B cell (primary cell): ENCODE results near the gene STXBP6. TPM values are rescaled to one million over a fixed set of nuclear protein-coding genes. Genes with fewer than 3 reads are reported as not detected.

Experiments used
- ATAC-seq: fragments of 200-7000 bp; cut with Tn5 transposase; one replicate; pipeline ENCODE4 v1.10.0; 2021; ENCODE audit warnings: low read depth, mild to moderate bottlenecking, moderate number of reproducible peaks, moderate library complexity
- CTCF ChIA-PET: fragments of 350-600 bp; sonication (Branson Sonifier 250); formaldehyde crosslinking; loops from one replicate; lab custom pipeline; 2021; ENCODE audit warnings: antibody characterized with exemption, inconsistent platforms; lab: Charles Lee
- POLR2A ChIA-PET: fragments of 350-600 bp; sonication (Branson Sonifier 250); formaldehyde crosslinking; loops from one replicate; lab custom pipeline; 2021; ENCODE audit warnings: antibody characterized with exemption; lab: Charles Lee
- DNase-seq: peaks from one replicate; pipeline ENCODE4 v3.0.0; 2013
- H2AFZ ChIP-seq: 2 replicates; pipeline ENCODE4 v1.6.1; 2012; ENCODE audit warnings: mild to moderate bottlenecking, low read depth, low read length; ENCODE audit not compliant: insufficient read depth, poor library complexity, severe bottlenecking
- H3K27ac ChIP-seq, 2 donors: 1 replicate in 1 of 2; 2 replicates in 1 of 2; pipeline ENCODE4 v1.5.1; 2012 to 2013; ENCODE audit warnings: low read length in 2 of 2, mild to moderate bottlenecking in 2 of 2, moderate library complexity in 1 of 2
- H3K27me3 ChIP-seq, 4 experiments: fragments of 200-600 bp in 1 of 4; sonication (generic) in 1 of 4; replicated peaks in 1 of 4; 1 replicate in 2 of 4; 2 replicates in 2 of 4; pipeline versions ENCODE4 v1.6.1 to v1.7.0; 2013 to 2016; ENCODE audit warnings: low read length in 3 of 4, mild to moderate bottlenecking in 2 of 4, mixed read lengths in 1 of 4, moderate library complexity in 1 of 4; ENCODE audit not compliant: insufficient read depth in 4 of 4, control insufficient read depth in 3 of 4; ENCODE audit errors: control extremely low read depth in 1 of 4
- H3K36me3 ChIP-seq, 2 experiments: replicated peaks in 1 of 2; 1 replicate in 1 of 2; 2 replicates in 1 of 2; pipeline versions ENCODE4 v1.6.1 to v1.7.1; 2013; ENCODE audit warnings: low read length in 1 of 2; ENCODE audit not compliant: insufficient read depth in 2 of 2, control insufficient read depth in 1 of 2; ENCODE audit errors: control extremely low read depth in 1 of 2, extremely low read depth in 1 of 2
- H3K4me1 ChIP-seq, 2 donors: fragments of 200-600 bp in 1 of 2; sonication (generic) in 1 of 2; 1 replicate in 1 of 2; 2 replicates in 1 of 2; pipeline versions ENCODE4 v1.5.1 to v1.6.1; 2013 to 2017; ENCODE audit warnings: low read length in 2 of 2; ENCODE audit not compliant: control insufficient read depth in 2 of 2, insufficient read depth in 2 of 2
- H3K4me2 ChIP-seq: replicated peaks from 2 replicates; pipeline ENCODE3; 2012; ENCODE audit warnings: mild to moderate bottlenecking, low read depth, low read length; ENCODE audit not compliant: poor library complexity, severe bottlenecking
- H3K4me3 ChIP-seq, 5 experiments: fragments of 200-600 bp in 1 of 5; sonication (generic) in 1 of 5; 1 replicate in 3 of 5; 2 replicates in 2 of 5; pipeline versions ENCODE4 v1.5.1 to v1.7.0; 2011 to 2016; ENCODE audit warnings: low read length in 4 of 5, mild to moderate bottlenecking in 4 of 5, low read depth in 2 of 5, control low read depth in 1 of 5, moderate library complexity in 1 of 5; ENCODE audit not compliant: insufficient read depth in 1 of 5; ENCODE audit errors: control extremely low read depth in 1 of 5, extremely low read depth in 1 of 5
- H3K79me2 ChIP-seq: fragments of 200-600 bp; sonication (generic); one replicate; pipeline ENCODE4 v1.6.0; 2016; ENCODE audit warnings: low read length; ENCODE audit not compliant: control insufficient read depth, insufficient read depth
- H3K9ac ChIP-seq: fragments of 200-600 bp; sonication (generic); 2 replicates; pipeline ENCODE4 v1.6.1; 2017; ENCODE audit warnings: mild to moderate bottlenecking, low read length, moderate library complexity
- H3K9me3 ChIP-seq, 3 donors: one replicate each; pipeline versions ENCODE4 v1.6.1 to v1.7.1; 2013; ENCODE audit warnings: low read length in 2 of 3; ENCODE audit not compliant: control insufficient read depth in 2 of 3, insufficient read depth in 1 of 3; ENCODE audit errors: control extremely low read depth in 1 of 3
- H4K20me1 ChIP-seq: 2 replicates; pipeline ENCODE4 v1.6.0; 2012; ENCODE audit warnings: mild to moderate bottlenecking, low read length; ENCODE audit not compliant: insufficient read depth, control insufficient read depth, poor library complexity, severe bottlenecking
- H3K27ac Mint-ChIP-seq: one replicate; pipeline ENCODE4 v1.8.0; 2021; ENCODE audit warnings: mixed read lengths
- H3K27me3 Mint-ChIP-seq: one replicate; pipeline ENCODE4 v1.8.0; 2021; ENCODE audit warnings: mixed read lengths
- H3K4me1 Mint-ChIP-seq: one replicate; pipeline ENCODE4 v1.8.0; 2021; ENCODE audit warnings: mixed read lengths
- H3K4me3 Mint-ChIP-seq: one replicate; pipeline ENCODE4 v1.8.0; 2021; ENCODE audit warnings: mixed read lengths
- H3K9me3 Mint-ChIP-seq: one replicate; pipeline ENCODE4 v1.8.0; 2022; ENCODE audit warnings: mixed read lengths; ENCODE audit not compliant: insufficient read depth
- EZH2 ChIP-seq: IDR thresholded peaks from 2 replicates; pipeline ENCODE4 v1.6.1; 2012; ENCODE audit warnings: borderline replicate concordance, low read depth, mild to moderate bottlenecking, moderate library complexity, low read length; ENCODE audit not compliant: insufficient read depth, poor library complexity, severe bottlenecking
- WGBS: methylation state at CpG from one replicate; pipeline ENCODE4 v1.1.5; 2013; ENCODE audit warnings: missing lambda C conversion rate; ENCODE audit not compliant: insufficient coverage; 5-methylcytosine and 5-hydroxymethylcytosine counted together
- intact Hi-C: fragments of 100-400 bp; cut with micrococcal nuclease; formaldehyde crosslinking; loops from one replicate; pipeline ENCODE4 v1.10.0; 2022
- polyA plus RNA-seq: library from polyadenylated mRNA; depleted of rRNA; stranded (reverse); fragments of >200 nt; gene quantifications from 2 replicates; pipeline ENCODE4 v1.2.3, GENCODE V29; 2012
- total RNA-seq, 2 donors: library from RNA; stranded (reverse); fragments of 120-200 nt in 1 of 2; gene quantifications; 1 replicate in 1 of 2; 2 replicates in 1 of 2; pipeline versions ENCODE4 v1.2.3 to v1.2.4, GENCODE V29; 2013 to 2022
- TF ChIP-seq, protein P1 (sequence below): fragments of 200-600 bp; IDR thresholded peaks from one replicate; pipeline ENCODE4 v1.8.0; 2022; ENCODE audit warnings: antibody characterized with exemption, mild to moderate bottlenecking

Gene STXBP6
- total and polyA plus RNA-seq, 2 donors (not counting 1 experiment from before 2014, with no cell fraction given), result 0.01 TPM; not detected in 1

DNA sequence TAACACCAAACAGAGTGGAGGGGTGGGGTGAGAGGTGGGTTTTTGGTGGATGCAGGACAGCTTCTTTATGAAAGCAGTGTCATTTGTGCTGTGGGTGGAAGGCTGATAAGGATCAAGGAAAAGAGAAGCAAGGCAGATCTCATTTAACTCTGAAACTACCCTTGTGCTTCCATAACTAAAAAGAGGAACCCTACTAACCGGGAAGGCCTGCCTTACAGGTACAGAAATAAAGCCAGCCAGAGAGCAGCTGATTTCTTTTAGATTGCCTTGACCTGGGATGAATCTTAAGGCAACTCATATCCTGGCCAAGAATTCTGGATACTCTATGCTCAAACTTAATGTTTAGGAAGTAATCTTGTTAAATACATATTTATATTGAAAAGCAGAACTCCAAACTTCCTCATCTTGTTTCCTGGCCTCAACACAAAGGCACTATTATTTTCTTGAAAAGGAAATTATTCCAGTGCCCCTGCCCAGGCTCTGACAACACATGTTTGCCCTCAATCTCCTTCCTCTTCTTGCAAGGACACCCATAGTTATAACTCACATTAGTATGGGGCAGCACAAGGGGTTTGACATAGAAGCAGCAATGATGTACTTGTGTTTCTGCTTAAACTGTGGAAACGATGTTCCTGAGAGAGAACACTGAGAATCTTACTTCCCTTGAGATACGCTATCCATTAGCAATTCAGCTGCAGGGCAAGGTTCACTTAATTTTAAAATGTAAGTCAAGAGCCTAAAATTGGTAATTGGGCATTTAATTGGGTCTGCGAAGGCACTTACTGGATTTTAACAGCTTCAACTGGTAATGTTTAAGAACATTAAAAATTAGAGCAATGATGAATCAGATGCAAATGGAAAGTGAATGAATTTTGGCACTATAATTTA is 173.7 kb downstream of the STXBP6 start:
- CTCF ChIA-PET, result no interaction called here
- Histone ChIP-seq H3K4me1 (no peaks in the 10 kb centered on the region), H3K36me3 (no peaks in the 10 kb centered on the region), H3K9ac (no peak overlapping the region), H3K4me3 (no peak overlapping the region), H3K4me2 (no peak overlapping the region), H3K27ac (no peak overlapping the region), H2AFZ (no peak overlapping the region), H3K79me2 (no peaks in the 10 kb centered on the region), H3K27me3 (peaks cover 0 to 9% (median 0%) of the 10 kb centered on the region in 4 experiments), H4K20me1 (no peaks in the 10 kb centered on the region), H3K9me3 (no peaks in the 10 kb centered on the region)
- Mint-ChIP-seq H3K4me1 (no peaks in the 10 kb centered on the region), H3K4me3 (no peak overlapping the region), H3K9me3 (no peaks in the 10 kb centered on the region), H3K27ac (no peak overlapping the region), H3K27me3 (peaks cover 17% of the 10 kb centered on the region)
- TF ChIP-seq, protein P1, sequence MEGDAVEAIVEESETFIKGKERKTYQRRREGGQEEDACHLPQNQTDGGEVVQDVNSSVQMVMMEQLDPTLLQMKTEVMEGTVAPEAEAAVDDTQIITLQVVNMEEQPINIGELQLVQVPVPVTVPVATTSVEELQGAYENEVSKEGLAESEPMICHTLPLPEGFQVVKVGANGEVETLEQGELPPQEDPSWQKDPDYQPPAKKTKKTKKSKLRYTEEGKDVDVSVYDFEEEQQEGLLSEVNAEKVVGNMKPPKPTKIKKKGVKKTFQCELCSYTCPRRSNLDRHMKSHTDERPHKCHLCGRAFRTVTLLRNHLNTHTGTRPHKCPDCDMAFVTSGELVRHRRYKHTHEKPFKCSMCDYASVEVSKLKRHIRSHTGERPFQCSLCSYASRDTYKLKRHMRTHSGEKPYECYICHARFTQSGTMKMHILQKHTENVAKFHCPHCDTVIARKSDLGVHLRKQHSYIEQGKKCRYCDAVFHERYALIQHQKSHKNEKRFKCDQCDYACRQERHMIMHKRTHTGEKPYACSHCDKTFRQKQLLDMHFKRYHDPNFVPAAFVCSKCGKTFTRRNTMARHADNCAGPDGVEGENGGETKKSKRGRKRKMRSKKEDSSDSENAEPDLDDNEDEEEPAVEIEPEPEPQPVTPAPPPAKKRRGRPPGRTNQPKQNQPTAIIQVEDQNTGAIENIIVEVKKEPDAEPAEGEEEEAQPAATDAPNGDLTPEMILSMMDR, result no peak
- no peak for TF ChIP-seq EZH2
- DNase-seq (no peak), ATAC-seq (no peak)
- POLR2A ChIA-PET, result no interaction called here
- intact Hi-C loops, result no loop called here
- no CpG with 5 or more reads among the region's 4 CpGs for WGBS

- no peak overlapping the region for H3K4me2 ChIP-seq
- CTCF ChIA-PET, result no interaction called here
- no peak overlapping the region for H3K27ac ChIP-seq
- H3K9me3 ChIP-seq, result no peaks in the 10 kb centered on the region
- H3K4me3 ChIP-seq, result no peak overlapping the region
- ATAC-seq (no peak), DNase-seq (no peak)
- no peak overlapping the region for H3K27ac Mint-ChIP-seq
- TF ChIP-seq EZH2, result no peak
- TF ChIP-seq, protein P1, result no peak
- H3K36me3 ChIP-seq, result no peaks in the 10 kb centered on the region
- peaks cover 24% of the 10 kb centered on the region for H3K27me3 Mint-ChIP-seq
- no peak overlapping the region for H3K4me3 Mint-ChIP-seq
- H3K79me2 ChIP-seq, result no peaks in the 10 kb centered on the region
- H3K4me1 ChIP-seq, result no peaks in the 10 kb centered on the region
- H3K9ac ChIP-seq, result no peak overlapping the region
- peaks cover 0 to 9% (median 0%) of the 10 kb centered on the region in 4 experiments for H3K27me3 ChIP-seq
- POLR2A ChIA-PET, result no interaction called here
- H3K4me1 Mint-ChIP-seq, result no peaks in the 10 kb centered on the region
- H2AFZ ChIP-seq, result no peak overlapping the region
- no peaks in the 10 kb centered on the region for H4K20me1 ChIP-seq
- no peaks in the 10 kb centered on the region for H3K9me3 Mint-ChIP-seq
- WGBS, result 100% methylated on average over 1 of the region's 4 CpGs
- intact Hi-C loops, result no loop called here
Measured at GRCh38 chr14:24875203-24875838, 174.6 kb downstream of the STXBP6 start.
